OCI-LY1 (cell line): Measurements from ENCODE around the gene SH3TC2.

ENCODE experiments used
- CTCF ChIP-seq: fragments of 200-600 bp; sonication (generic), shearing (Covaris generic); IDR thresholded peaks from 2 replicates; pipeline ENCODE4 v1.5.1; 2017; ENCODE audit warnings: mild to moderate bottlenecking, antibody characterized with exemption, low read length, moderate library complexity, mixed read lengths
- EZH2 ChIP-seq: fragments of 200-600 bp; sonication (generic), shearing (Covaris generic); IDR thresholded peaks from 2 replicates; pipeline ENCODE4 v1.8.0; 2017; ENCODE audit warnings: borderline replicate concordance, mixed run types, mild to moderate bottlenecking, antibody characterized with exemption, low read length, moderate library complexity, mixed read lengths

GRCh38 chr5:148973455-148973854 is 89.4 kb downstream of the SH3TC2 start:
- TF ChIP-seq CTCF, result no peak
- TF ChIP-seq EZH2, result no peak
